Right lobe of liver (tissue), 6 donors: ENCODE data around the gene ARL4D. TPM values are rescaled to one million over a fixed set of nuclear protein-coding genes. Genes with fewer than 3 reads are reported as not detected.
"Not testable (repeated sequence)": the region's sequence is repeated elsewhere in the genome, so short reads cannot be mapped to it uniquely, and the experiment has no call there.

Experiments used
- ATAC-seq, 4 donors: fragments of 200-7000 bp; cut with Tn5 transposase; one replicate each; pipeline ENCODE4 v1.9.1; 2020; ENCODE audit warnings: mild to moderate bottlenecking in 4 of 4, moderate library complexity in 4 of 4
- DNase-seq, 3 donors: peaks; one replicate each; pipeline ENCODE4 v3.0.0-alpha.2; 2020
- H3K27ac ChIP-seq, 3 donors: fragments of 200-600 bp; one replicate each; pipeline ENCODE4 v1.8.0; 2022
- H3K27me3 ChIP-seq, 2 donors: fragments of 200-600 bp; one replicate each; pipeline ENCODE4 v1.8.0; 2022
- H3K36me3 ChIP-seq, 4 donors: fragments of 200-600 bp; sonication (generic) in 1 of 4; one replicate each; pipeline versions ENCODE4 v1.5.1 to v1.8.0; 2017 to 2022; ENCODE audit warnings: control low read depth in 1 of 4
- H3K4me1 ChIP-seq, 4 donors: fragments of 200-600 bp; sonication (generic) in 1 of 4; one replicate each; pipeline versions ENCODE4 v1.5.1 to v1.8.0; 2017 to 2022; ENCODE audit warnings: control low read depth in 1 of 4
- H3K4me3 ChIP-seq, 3 donors: fragments of 200-600 bp; one replicate each; pipeline ENCODE4 v1.8.0; 2022
- H3K9me3 ChIP-seq, 4 donors: fragments of 200-600 bp; sonication (generic) in 1 of 4; one replicate each; pipeline versions ENCODE4 v1.5.1 to v1.8.0; 2017 to 2022; ENCODE audit warnings: control low read depth in 1 of 4
- CTCF ChIP-seq, 4 donors: fragments of 200-600 bp in 3 of 4; fragments of 450-650 bp in 1 of 4; IDR thresholded peaks; one replicate each; pipeline versions ENCODE4 v1.5.1 to v1.8.0; 2016 to 2022; ENCODE audit warnings: antibody characterized with exemption in 4 of 4, mild to moderate bottlenecking in 2 of 4
- POLR2A ChIP-seq: fragments of 450-650 bp; IDR thresholded peaks from one replicate; pipeline ENCODE4 v1.6.1; 2017; ENCODE audit warnings: antibody characterized with exemption, mild to moderate bottlenecking
- WGBS: methylation state at CpG from one replicate; pipeline ENCODE4 v1.1.6; 2018; ENCODE audit warnings: low coverage, low lambda C conversion rate; ENCODE audit not compliant: insufficient coverage; ENCODE audit errors: missing lambda C conversion rate; 5-methylcytosine and 5-hydroxymethylcytosine counted together
- intact Hi-C, 2 donors: fragments of 100-400 bp; cut with DNase I; formaldehyde crosslinking; loops; one replicate each; pipeline versions ENCODE4 v1.11.2 to v1.14.1; 2022
- total RNA-seq, 6 experiments: library from RNA; depleted of rRNA in 2 of 6; stranded (reverse); fragments of >200 nt in 2 of 6; fragmentation: NEBNext Ultra II Directional in 3 of 6; extraction: Animal tissue kit (Norgen Biotek cat#: 25700) in 3 of 6; gene quantifications; one replicate each; pipeline versions ENCODE4 v1.1.0 to v1.2.4, GENCODE V29; 2016 to 2023
- donor health status: DM: no; HTN: yes; CAD: no.
- donor health status: DM: no; HTN: no; CAD: no.
- donor health status: DM: no; HTN: no; CAD: no.
- donor health status: DM: no; HTN: yes; CAD: no.
- donor health status: DM: no; HTN: yes; CAD: no.

The ARL4D gene
- total RNA-seq, 6 experiments from 2014 or later: 10.9 to 31.8 (median 13.2) TPM

GRCh38 chr17:43372273-43372911, 26.4 kb upstream of the ARL4D start:
- WGBS: 56% methylated on average over 7 of the region's 11 CpGs
- no peak overlapping the region for H3K4me3 ChIP-seq
- TF ChIP-seq POLR2A (no peak), CTCF (IDR thresholded peaks at IDR 0.05) (no peak)
- no peak overlapping the region for H3K27ac ChIP-seq
- ATAC-seq (no peak), DNase-seq (peak in 1 of 3 donors; percentile 15)
- H3K36me3 ChIP-seq: no peaks in the 10 kb centered on the region
- intact Hi-C loops: no loop called here
- H3K4me1 ChIP-seq: peaks cover 0 to 10% (median 6%) of the 10 kb centered on the region in 4 donors
- no peaks in the 10 kb centered on the region for H3K27me3 ChIP-seq
- no peaks in the 10 kb centered on the region for H3K9me3 ChIP-seq

GRCh38 chr17:43373356-43373755, 25.4 kb upstream of the ARL4D start:
- WGBS: 91% methylated on average over 3 of the region's 4 CpGs
- Histone ChIP-seq H3K27ac (no peak overlapping the region), H3K4me1 (peaks cover 0 to 10% (median 6%) of the 10 kb centered on the region in 4 donors), H3K4me3 (no peak overlapping the region), H3K9me3 (no peaks in the 10 kb centered on the region), H3K27me3 (no peaks in the 10 kb centered on the region), H3K36me3 (no peaks in the 10 kb centered on the region)
- DNase-seq (no peak), ATAC-seq (no peak)
- no peak for TF ChIP-seq POLR2A
- no peak for TF ChIP-seq CTCF (IDR thresholded peaks at IDR 0.05)
- intact Hi-C loops: no loop called here

GRCh38 chr17:43375915-43376314, 22.9 kb upstream of the ARL4D start:
- H3K36me3 ChIP-seq, DNase-seq, ATAC-seq, H3K27ac ChIP-seq, intact Hi-C loops, H3K4me1 ChIP-seq, H3K4me3 ChIP-seq, H3K27me3 ChIP-seq: not testable (repeated sequence)
- 69% methylated on average over 2 of the region's 4 CpGs for WGBS
- peaks cover 0 to 11% (median 0%) of the 10 kb centered on the region in 4 donors for H3K9me3 ChIP-seq

GRCh38 chr17:43377056-43377810, 21.6 kb upstream of the ARL4D start:
- ATAC-seq (no peak), DNase-seq (no peak)
- TF ChIP-seq POLR2A (no peak), CTCF (IDR thresholded peaks at IDR 0.05) (no peak)
- Histone ChIP-seq H3K36me3 (no peaks in the 10 kb centered on the region), H3K4me3 (no peak overlapping the region), H3K4me1 (no peaks in the 10 kb centered on the region), H3K27me3 (no peaks in the 10 kb centered on the region), H3K27ac (no peak overlapping the region), H3K9me3 (peaks cover 0 to 11% (median 0%) of the 10 kb centered on the region in 4 donors)
- intact Hi-C loops: no loop called here
- WGBS: 83% methylated on average over 6 of the region's 12 CpGs

GRCh38 chr17:43378766-43379165, 20.0 kb upstream of the ARL4D start:
- intact Hi-C loops: no loop called here
- H3K4me3 ChIP-seq: no peak overlapping the region
- no peaks in the 10 kb centered on the region for H3K36me3 ChIP-seq
- H3K27me3 ChIP-seq: no peaks in the 10 kb centered on the region
- peaks cover 0 to under 1% (median 0%) of the 10 kb centered on the region in 4 donors for H3K4me1 ChIP-seq
- ATAC-seq (no peak), DNase-seq (peak in 1 of 3 donors; percentile 19)
- 98% methylated on average over 19 of the region's 26 CpGs for WGBS
- H3K9me3 ChIP-seq: peaks cover 0 to 11% (median 0%) of the 10 kb centered on the region in 4 donors
- TF ChIP-seq CTCF (IDR thresholded peaks at IDR 0.05) (no peak), POLR2A (no peak)
- no peak overlapping the region for H3K27ac ChIP-seq
